H1 (cell line): ENCODE results near the gene CDKL5.

Experiments
- EP300 ChIP-seq, 2 experiments: IDR thresholded peaks; 1 replicate in 1 of 2; 2 replicates in 1 of 2; pipeline ENCODE4 v1.6.1; 2011 to 2012; ENCODE audit warnings: low read depth in 2 of 2, low read length in 2 of 2, mild to moderate bottlenecking in 2 of 2, borderline replicate concordance in 1 of 2, inconsistent platforms in 1 of 2, moderate library complexity in 1 of 2
- POLR2A ChIP-seq, 2 experiments: IDR thresholded peaks; 1 replicate in 1 of 2; 2 replicates in 1 of 2; pipeline ENCODE4 v1.6.1; 2011; ENCODE audit warnings: low read depth in 2 of 2, low read length in 2 of 2, mild to moderate bottlenecking in 2 of 2; ENCODE audit errors: control extremely low read depth in 1 of 2
- RAD21 ChIP-seq, 2 experiments: IDR thresholded peaks in 1 of 2; conservative IDR thresholded peaks in 1 of 2; 2 replicates each; pipeline ENCODE4 v1.6.1; 2011; ENCODE audit warnings: low read depth in 2 of 2, low read length in 2 of 2, improper control_type of control experiment in 1 of 2, inconsistent platforms in 1 of 2, mild to moderate bottlenecking in 1 of 2, moderate library complexity in 1 of 2
- SIN3A ChIP-seq, 2 experiments: IDR thresholded peaks in 1 of 2; conservative IDR thresholded peaks in 1 of 2; 2 replicates each; pipeline ENCODE4 v1.6.1; 2011 to 2012; ENCODE audit warnings: low read length in 2 of 2, improper control_type of control experiment in 1 of 2, low read depth in 1 of 2, mild to moderate bottlenecking in 1 of 2
- TAF1 ChIP-seq: IDR thresholded peaks from 2 replicates; pipeline ENCODE4 v1.6.1; 2011; ENCODE audit warnings: mild to moderate bottlenecking, low read depth, low read length
- TF ChIP-seq, protein P1 (sequence below): IDR thresholded peaks from 2 replicates; pipeline ENCODE4 v1.6.1; 2012; ENCODE audit warnings: low read length, inconsistent platforms
- TF ChIP-seq, protein P2 (sequence below), 3 experiments: IDR thresholded peaks; 1 replicate in 2 of 3; 2 replicates in 1 of 3; pipeline versions ENCODE4 v1.5.1 to v1.6.1; 2011; ENCODE audit warnings: low read length in 3 of 3, mild to moderate bottlenecking in 3 of 3, inconsistent platforms in 2 of 3, low read depth in 1 of 3, moderate library complexity in 1 of 3; ENCODE audit not compliant: insufficient read depth in 1 of 3; ENCODE audit errors: control extremely low read depth in 1 of 3

DNA sequence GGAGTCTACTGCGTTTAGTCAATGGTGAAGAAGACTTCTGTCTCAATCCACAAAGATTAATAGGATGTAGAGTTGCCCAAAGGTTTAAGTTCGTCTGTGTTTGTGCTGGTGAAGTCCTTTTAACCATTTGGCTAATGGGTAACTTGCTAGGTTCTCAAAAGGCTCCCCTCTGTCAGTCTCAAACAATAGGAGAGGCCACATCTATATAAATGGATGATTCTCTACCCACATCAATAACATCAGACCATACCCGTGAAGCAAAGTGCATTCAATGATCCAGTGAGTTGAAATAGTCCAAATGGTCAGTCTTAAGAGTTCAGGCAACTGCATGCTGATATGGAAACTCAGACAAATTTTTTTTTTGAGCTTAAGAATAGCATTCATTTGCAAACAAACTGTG, 218.4 kb downstream of the CDKL5 start:
- no peak for TF ChIP-seq SIN3A (conservative IDR thresholded peaks at IDR 0.05 in 1 of 2, IDR thresholded peaks at IDR 0.05 in 1 of 2; ENCODE audit: low read depth in 1 of 2, low read length in 2 of 2)
- no peak for TF ChIP-seq RAD21 (IDR thresholded peaks at IDR 0.05 in 1 of 2, conservative IDR thresholded peaks at IDR 0.05 in 1 of 2; ENCODE audit: low read depth in 2 of 2, low read length in 2 of 2)
- TF ChIP-seq, protein P1, sequence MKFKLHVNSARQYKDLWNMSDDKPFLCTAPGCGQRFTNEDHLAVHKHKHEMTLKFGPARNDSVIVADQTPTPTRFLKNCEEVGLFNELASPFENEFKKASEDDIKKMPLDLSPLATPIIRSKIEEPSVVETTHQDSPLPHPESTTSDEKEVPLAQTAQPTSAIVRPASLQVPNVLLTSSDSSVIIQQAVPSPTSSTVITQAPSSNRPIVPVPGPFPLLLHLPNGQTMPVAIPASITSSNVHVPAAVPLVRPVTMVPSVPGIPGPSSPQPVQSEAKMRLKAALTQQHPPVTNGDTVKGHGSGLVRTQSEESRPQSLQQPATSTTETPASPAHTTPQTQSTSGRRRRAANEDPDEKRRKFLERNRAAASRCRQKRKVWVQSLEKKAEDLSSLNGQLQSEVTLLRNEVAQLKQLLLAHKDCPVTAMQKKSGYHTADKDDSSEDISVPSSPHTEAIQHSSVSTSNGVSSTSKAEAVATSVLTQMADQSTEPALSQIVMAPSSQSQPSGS, result no peak
- TF ChIP-seq, protein P2, sequence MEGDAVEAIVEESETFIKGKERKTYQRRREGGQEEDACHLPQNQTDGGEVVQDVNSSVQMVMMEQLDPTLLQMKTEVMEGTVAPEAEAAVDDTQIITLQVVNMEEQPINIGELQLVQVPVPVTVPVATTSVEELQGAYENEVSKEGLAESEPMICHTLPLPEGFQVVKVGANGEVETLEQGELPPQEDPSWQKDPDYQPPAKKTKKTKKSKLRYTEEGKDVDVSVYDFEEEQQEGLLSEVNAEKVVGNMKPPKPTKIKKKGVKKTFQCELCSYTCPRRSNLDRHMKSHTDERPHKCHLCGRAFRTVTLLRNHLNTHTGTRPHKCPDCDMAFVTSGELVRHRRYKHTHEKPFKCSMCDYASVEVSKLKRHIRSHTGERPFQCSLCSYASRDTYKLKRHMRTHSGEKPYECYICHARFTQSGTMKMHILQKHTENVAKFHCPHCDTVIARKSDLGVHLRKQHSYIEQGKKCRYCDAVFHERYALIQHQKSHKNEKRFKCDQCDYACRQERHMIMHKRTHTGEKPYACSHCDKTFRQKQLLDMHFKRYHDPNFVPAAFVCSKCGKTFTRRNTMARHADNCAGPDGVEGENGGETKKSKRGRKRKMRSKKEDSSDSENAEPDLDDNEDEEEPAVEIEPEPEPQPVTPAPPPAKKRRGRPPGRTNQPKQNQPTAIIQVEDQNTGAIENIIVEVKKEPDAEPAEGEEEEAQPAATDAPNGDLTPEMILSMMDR (IDR thresholded peaks at IDR 0.05; ENCODE audit: control extremely low read depth in 1 of 3, insufficient read depth in 1 of 3, low read depth in 1 of 3, low read length in 3 of 3), result no peak
- no peak for TF ChIP-seq EP300 (IDR thresholded peaks at IDR 0.05; ENCODE audit: borderline replicate concordance in 1 of 2, low read depth in 2 of 2, low read length in 2 of 2)
- TF ChIP-seq TAF1, result no peak
- no peak for TF ChIP-seq POLR2A (IDR thresholded peaks at IDR 0.05; ENCODE audit: control extremely low read depth in 1 of 2, low read depth in 2 of 2, low read length in 2 of 2)
